H9 (cell line): ENCODE data around the gene UEVLD. TPM values are rescaled to one million over a fixed set of nuclear protein-coding genes. Genes with fewer than 3 reads are reported as not detected.

ENCODE experiments used
- DNase-seq: peaks from one replicate; pipeline ENCODE4 v3.0.0-alpha.2; 2017
- H2AFZ ChIP-seq: one replicate; pipeline ENCODE4 v1.6.1; 2013; ENCODE audit warnings: mild to moderate bottlenecking, low read length, control low read depth, moderate library complexity
- H2AK5ac ChIP-seq: 2 replicates; pipeline ENCODE4 v1.6.1; 2013; ENCODE audit warnings: low read length, control low read depth, mixed read lengths; ENCODE audit not compliant: insufficient read length
- H2BK120ac ChIP-seq: one replicate; pipeline ENCODE4 v1.6.1; 2013; ENCODE audit warnings: low read depth, mild to moderate bottlenecking, low read length, control low read depth, inconsistent platforms; ENCODE audit not compliant: poor library complexity, severe bottlenecking
- H2BK12ac ChIP-seq: 2 replicates; pipeline ENCODE4 v1.6.1; 2013; ENCODE audit warnings: low read length, control low read depth, mixed read lengths, low read depth; ENCODE audit not compliant: insufficient read length
- H2BK15ac ChIP-seq: 2 replicates; pipeline ENCODE4 v1.6.1; 2013; ENCODE audit warnings: low read depth, low read length, control low read depth
- H2BK20ac ChIP-seq: one replicate; pipeline ENCODE4 v1.6.1; 2013; ENCODE audit warnings: low read depth, mild to moderate bottlenecking, low read length, control low read depth, inconsistent platforms; ENCODE audit not compliant: poor library complexity, severe bottlenecking
- H2BK5ac ChIP-seq: 2 replicates; pipeline ENCODE4 v1.6.1; 2013; ENCODE audit warnings: low read length, control low read depth, mixed read lengths; ENCODE audit not compliant: insufficient read length
- H3K14ac ChIP-seq: 2 replicates; pipeline ENCODE4 v1.6.1; 2013; ENCODE audit warnings: low read length, control low read depth; ENCODE audit not compliant: insufficient read depth
- H3K18ac ChIP-seq: 2 replicates; pipeline ENCODE4 v1.6.1; 2013; ENCODE audit warnings: low read depth, mild to moderate bottlenecking, mixed read lengths, low read length, control low read depth; ENCODE audit not compliant: insufficient read length
- H3K23ac ChIP-seq: 2 replicates; pipeline ENCODE4 v1.6.1; 2013; ENCODE audit warnings: low read length, control low read depth, mixed read lengths, low read depth; ENCODE audit not compliant: insufficient read length
- H3K23me2 ChIP-seq: 2 replicates; pipeline ENCODE4 v1.6.1; 2013; ENCODE audit warnings: low read depth, mild to moderate bottlenecking, mixed read lengths, low read length, control low read depth; ENCODE audit not compliant: insufficient read length, poor library complexity, severe bottlenecking
- H3K27ac ChIP-seq: 2 replicates; pipeline ENCODE4 v1.5.1; 2013; ENCODE audit warnings: low read length, control low read depth, mixed read lengths, low read depth; ENCODE audit not compliant: insufficient read length
- H3K27me3 ChIP-seq: 2 replicates; pipeline ENCODE4 v1.6.1; 2013; ENCODE audit warnings: low read length, control low read depth, inconsistent platforms; ENCODE audit not compliant: insufficient read depth
- H3K4ac ChIP-seq: 2 replicates; pipeline ENCODE4 v1.6.1; 2013; ENCODE audit warnings: low read depth, mild to moderate bottlenecking, control low read depth, inconsistent platforms, low read length, moderate library complexity
- H3K4me1 ChIP-seq: 2 replicates; pipeline ENCODE4 v1.6.1; 2013; ENCODE audit warnings: low read length, control low read depth, inconsistent platforms; ENCODE audit not compliant: insufficient read depth
- H3K4me2 ChIP-seq: 2 replicates; pipeline ENCODE4 v1.6.1; 2013; ENCODE audit warnings: low read length, control low read depth, mixed read lengths; ENCODE audit not compliant: insufficient read length, insufficient read depth
- H3K56ac ChIP-seq: 2 replicates; pipeline ENCODE4 v1.6.1; 2013; ENCODE audit warnings: low read depth, mild to moderate bottlenecking, mixed read lengths, low read length, control low read depth; ENCODE audit not compliant: insufficient read length
- H3K79me1 ChIP-seq: 2 replicates; pipeline ENCODE4 v1.6.1; 2013; ENCODE audit warnings: low read depth, mild to moderate bottlenecking, moderate library complexity, low read length, control low read depth, inconsistent platforms; ENCODE audit not compliant: insufficient read depth, poor library complexity, severe bottlenecking
- H3K79me2 ChIP-seq: 2 replicates; pipeline ENCODE4 v1.6.1; 2013; ENCODE audit warnings: low read length, control low read depth, inconsistent platforms; ENCODE audit not compliant: insufficient read depth
- H3K9ac ChIP-seq: 2 replicates; pipeline ENCODE4 v1.6.1; 2013; ENCODE audit warnings: low read length, control low read depth, mixed read lengths; ENCODE audit not compliant: insufficient read length; ENCODE audit errors: extremely low read depth
- H3K9me3 ChIP-seq: one replicate; pipeline ENCODE4 v1.6.1; 2013; ENCODE audit warnings: low read depth, low read length, inconsistent platforms; ENCODE audit not compliant: control insufficient read depth
- H3T11ph ChIP-seq: one replicate; pipeline ENCODE4 v1.6.1; 2013; ENCODE audit warnings: mild to moderate bottlenecking, low read length, control low read depth, inconsistent platforms
- H4K20me1 ChIP-seq: one replicate; pipeline ENCODE4 v1.6.1; 2013; ENCODE audit not compliant: control insufficient read depth, insufficient read length, insufficient read depth
- H4K5ac ChIP-seq: 2 replicates; pipeline ENCODE4 v1.6.1; 2013; ENCODE audit warnings: low read depth, mild to moderate bottlenecking, mixed read lengths, low read length, control low read depth; ENCODE audit not compliant: insufficient read length
- H4K8ac ChIP-seq: replicated peaks from 2 replicates; pipeline ENCODE4 v1.6.1; 2013; ENCODE audit warnings: low read length, control low read depth, mixed read lengths, low read depth; ENCODE audit not compliant: insufficient read length
- H4K91ac ChIP-seq: 2 replicates; pipeline ENCODE4 v1.6.1; 2013; ENCODE audit warnings: low read depth, mild to moderate bottlenecking, moderate library complexity, mixed read lengths, low read length, control low read depth; ENCODE audit not compliant: insufficient read length
- H3K27ac Mint-ChIP-seq, 3 experiments: 2 replicates in 2 of 3; 3 replicates in 1 of 3; pipeline ENCODE4 v1.8.0; 2020 to 2021; ENCODE audit warnings: mixed read lengths in 3 of 3, mild to moderate bottlenecking in 1 of 3, moderate library complexity in 1 of 3
- H3K27me3 Mint-ChIP-seq: 2 replicates; pipeline ENCODE4 v1.8.0; 2021; ENCODE audit warnings: low read depth, mild to moderate bottlenecking, moderate library complexity, mixed read lengths
- H3K36me3 Mint-ChIP-seq, 3 experiments: 2 replicates in 2 of 3; 3 replicates in 1 of 3; pipeline ENCODE4 v1.8.0; 2020 to 2021; ENCODE audit warnings: low read depth in 3 of 3, mixed read lengths in 3 of 3; ENCODE audit not compliant: insufficient read depth in 1 of 3
- H3K4me1 Mint-ChIP-seq, 2 experiments: 2 replicates each; pipeline ENCODE4 v1.8.0; 2020; ENCODE audit warnings: mixed read lengths in 2 of 2
- H3K4me3 Mint-ChIP-seq, 2 experiments: 2 replicates in 1 of 2; 3 replicates in 1 of 2; pipeline ENCODE4 v1.8.0; 2020 to 2021; ENCODE audit warnings: mild to moderate bottlenecking in 2 of 2, mixed read lengths in 2 of 2, moderate library complexity in 1 of 2
- H3K9me3 Mint-ChIP-seq, 2 experiments: 2 replicates in 1 of 2; 3 replicates in 1 of 2; pipeline ENCODE4 v1.8.0; 2020; ENCODE audit warnings: mild to moderate bottlenecking in 2 of 2, mixed read lengths in 2 of 2, moderate library complexity in 1 of 2
- CTCF ChIP-seq: fragments of 200-600 bp; sonication (generic); conservative IDR thresholded peaks from 3 replicates; pipeline ENCODE4 v1.8.0; 2021; ENCODE audit warnings: antibody characterized with exemption, mild to moderate bottlenecking
- WGBS: extraction: QIAGEN DNeasy Blood & Tissue Kit; methylation state at CpG from one replicate; pipeline ENCODE4 v1.1.7; 2013; ENCODE audit warnings: missing lambda C conversion rate, low lambda C conversion rate, mixed read lengths; ENCODE audit not compliant: insufficient read length; ENCODE audit errors: extremely low coverage; 5-methylcytosine and 5-hydroxymethylcytosine counted together
- total RNA-seq: library from RNA; stranded (reverse); gene quantifications from 2 replicates; pipeline ENCODE4 v1.2.1, GENCODE V29; 2021

UEVLD gene
- total RNA-seq, 1 experiment from 2014 or later = 7.9 TPM

DNA sequence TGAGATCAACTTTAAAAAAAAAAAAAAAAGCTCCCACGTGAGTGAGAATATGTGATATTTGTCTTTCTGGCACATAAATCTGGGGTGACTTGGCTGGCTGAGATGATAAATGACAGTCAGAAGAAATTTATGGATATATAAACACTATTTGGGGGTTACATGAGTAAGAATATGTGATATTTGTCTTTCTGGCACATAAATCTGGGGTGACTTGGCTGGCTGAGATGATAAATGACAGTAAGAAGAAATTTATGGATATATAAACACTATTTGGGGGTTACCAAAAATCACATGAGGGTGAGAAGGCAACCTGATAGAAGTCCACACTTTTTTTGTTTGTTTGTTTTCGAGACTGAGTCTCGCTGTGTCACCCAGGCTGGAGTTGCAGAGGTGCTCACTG, 55.2 kb downstream of the UEVLD start:
- no peaks in the 10 kb centered on the region for H3K9me3 Mint-ChIP-seq
- no peaks in the 10 kb centered on the region for H3K4me1 Mint-ChIP-seq
- Histone ChIP-seq H4K5ac (no peak overlapping the region), H2BK12ac (no peak overlapping the region), H3K23me2 (no peaks in the 10 kb centered on the region), H2BK120ac (no peak overlapping the region), H3K56ac (no peak overlapping the region), H3K9ac (no peak overlapping the region), H3K4me2 (no peak overlapping the region), H2AFZ (no peak overlapping the region), H4K8ac (no peak overlapping the region), H4K91ac (no peak overlapping the region), H2BK5ac (no peak overlapping the region), H3K79me1 (no peaks in the 10 kb centered on the region), H3K79me2 (no peaks in the 10 kb centered on the region), H3K27ac (no peak overlapping the region), H3K18ac (no peak overlapping the region), H4K20me1 (no peaks in the 10 kb centered on the region), H3K14ac (no peak overlapping the region), H3K4me1 (no peaks in the 10 kb centered on the region), H3K27me3 (no peaks in the 10 kb centered on the region), H2BK15ac (no peak overlapping the region), H2BK20ac (no peak overlapping the region), H3K4ac (no peak overlapping the region), H3T11ph (no peak overlapping the region), H3K9me3 (no peaks in the 10 kb centered on the region), H2AK5ac (no peak overlapping the region), H3K23ac (no peak overlapping the region)
- no peak for TF ChIP-seq CTCF
- peaks cover 0 to 2% (median 0%) of the 10 kb centered on the region in 3 experiments; a peak in 2 of 7 replicates for H3K36me3 Mint-ChIP-seq
- H3K4me3 Mint-ChIP-seq = no peak overlapping the region
- no peak overlapping the region for H3K27ac Mint-ChIP-seq
- H3K27me3 Mint-ChIP-seq = no peaks in the 10 kb centered on the region
- WGBS = no CpG with 5 or more reads among the region's 3 CpGs
- DNase-seq = no peak
